Activated T-cell treated with anti-CD3 and anti-CD28 coated beads for 48 hours (primary cell): ENCODE results near the gene DDX20.
A peak's percentile ranks its signal among the peaks of the same experiment; 100 is the strongest.
"Not testable (repeated sequence)": the region's sequence is repeated elsewhere in the genome, so short reads cannot be mapped to it uniquely, and the experiment has no call there.

Source experiments
- DNase-seq: peaks from one replicate; pipeline ENCODE4 v3.0.0-alpha.2; 2020; ENCODE audit warnings: low read depth

DDX20 gene

GRCh38 chr1:111733183-111733991 lies 22.3 kb upstream of the DDX20 start:
- no peak for DNase-seq

- DNase-seq: no peak
These were observed 21.7 kb upstream of the DDX20 start for GRCh38 chr1:111733992-111734341.

GRCh38 chr1:111734426-111734825 lies 21.3 kb upstream of the DDX20 start:
- no peak for DNase-seq

DNA sequence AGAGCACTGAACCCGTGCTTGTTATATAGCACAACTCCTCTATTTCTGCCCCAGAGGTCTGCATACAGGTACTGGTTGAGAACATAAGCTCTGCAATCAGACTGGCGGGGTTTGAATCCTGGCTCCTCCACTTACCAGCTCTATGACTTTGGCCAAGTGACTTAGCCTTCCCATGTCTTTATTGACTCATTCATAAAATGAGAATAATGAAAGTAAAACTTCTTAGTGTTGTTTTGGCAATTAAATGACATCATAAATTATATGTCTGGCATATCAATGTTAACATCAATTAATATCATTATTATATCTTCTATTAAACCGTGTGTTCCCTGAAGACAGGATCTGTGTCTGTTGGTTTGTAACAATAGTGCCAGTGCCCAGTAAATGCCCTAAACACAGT lies 20.8 kb upstream of the DDX20 start:
- DNase-seq: no peak

DNA sequence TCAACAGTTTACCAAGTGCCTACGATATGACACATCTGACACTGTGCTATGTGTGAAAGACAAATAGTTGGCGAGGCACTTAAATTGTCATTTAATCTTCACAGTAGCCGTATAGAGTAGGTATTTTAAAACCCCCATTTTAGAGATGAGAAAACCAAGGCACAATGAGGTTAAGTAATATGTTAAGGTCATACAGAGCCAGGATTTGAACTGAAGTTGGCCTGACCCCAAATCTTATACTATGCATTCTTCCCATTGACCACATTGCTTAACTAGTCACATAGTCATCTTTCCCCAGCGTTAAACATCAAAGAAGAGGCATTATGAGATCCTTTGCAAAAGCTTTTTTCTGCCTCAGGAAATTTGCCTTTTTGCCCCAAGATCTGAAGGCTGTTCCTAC lies 20.4 kb upstream of the DDX20 start:
- no peak for DNase-seq

DNA sequence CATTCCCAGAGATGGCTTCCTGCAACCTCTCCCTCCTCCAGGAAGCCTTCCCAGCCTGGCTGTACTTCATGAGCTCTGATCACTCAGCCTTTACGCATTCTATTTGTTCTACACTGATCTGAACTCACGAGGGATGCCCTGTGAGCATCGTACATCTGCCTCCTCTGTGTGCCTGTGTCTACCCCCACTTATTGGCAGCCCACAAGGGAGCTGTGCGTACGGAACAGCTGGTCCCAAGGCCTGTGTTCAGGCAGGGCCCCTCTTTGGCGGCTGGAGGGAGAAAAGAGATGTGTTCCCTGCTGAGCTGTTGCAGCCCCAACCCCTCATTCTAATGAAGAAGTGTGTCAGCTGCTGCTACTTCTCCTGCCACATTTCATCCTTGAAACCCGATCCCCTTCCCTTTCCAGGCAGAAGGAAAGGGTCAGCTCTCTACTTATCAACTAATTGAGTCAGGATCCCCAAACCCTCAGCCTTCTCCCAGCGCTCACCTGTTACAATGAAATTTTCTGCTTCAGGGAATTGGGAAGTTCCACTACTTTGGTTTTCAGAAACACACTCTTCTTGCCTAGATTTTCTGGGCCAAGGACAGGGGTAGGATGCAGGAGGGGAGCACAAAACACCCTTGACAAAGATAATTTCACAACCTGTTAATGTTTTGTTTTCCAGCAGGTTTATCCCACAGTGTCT lies 19.7 kb upstream of the DDX20 start:
- DNase-seq: no peak

- DNase-seq: no peak
These were observed 19.0 kb upstream of the DDX20 start for GRCh38 chr1:111736548-111737215.

GRCh38 chr1:111737216-111738132 lies 18.2 kb upstream of the DDX20 start:
- DNase-seq: no peak

GRCh38 chr1:111738133-111738435 lies 17.6 kb upstream of the DDX20 start:
- DNase-seq: no peak

DNA sequence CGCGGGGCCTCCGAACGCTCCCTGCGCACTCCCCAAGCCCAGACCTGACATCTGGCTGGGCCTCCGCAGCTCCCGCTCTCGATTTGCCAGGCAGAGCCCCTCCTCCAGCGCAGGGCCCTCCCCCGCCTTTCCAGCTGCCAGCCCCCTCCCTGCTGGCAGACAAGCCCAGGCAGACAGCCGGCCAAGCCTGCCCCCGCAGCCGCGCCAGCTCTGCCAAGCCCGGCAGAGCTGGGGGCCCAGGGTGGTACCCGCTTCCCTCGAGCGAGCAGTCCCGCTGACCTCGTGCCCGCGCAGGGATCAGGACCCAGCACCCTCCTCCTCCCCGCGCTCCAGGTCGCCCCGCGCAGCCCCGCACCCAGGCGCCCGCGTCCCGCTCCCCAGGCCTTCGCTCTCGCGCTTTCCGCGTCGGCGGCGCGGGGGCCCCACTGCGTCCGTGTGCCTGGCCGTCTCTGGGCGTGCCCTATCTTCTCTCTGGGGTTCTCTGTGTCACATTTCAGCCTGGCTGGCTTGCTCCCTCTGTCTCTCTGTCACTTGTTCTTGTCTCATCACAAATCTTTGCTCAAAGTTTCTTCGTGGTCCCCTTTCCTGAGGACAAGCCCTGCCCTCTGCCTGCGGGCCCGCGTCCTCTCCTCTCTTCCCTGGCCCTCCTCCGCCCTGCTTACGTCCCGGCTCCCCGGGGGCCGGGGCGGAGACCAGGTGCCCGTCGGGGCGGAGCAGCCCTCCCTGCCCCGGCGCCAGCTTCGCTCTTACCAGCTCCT lies 17.1 kb upstream of the DDX20 start:
- DNase-seq: no peak

DNA sequence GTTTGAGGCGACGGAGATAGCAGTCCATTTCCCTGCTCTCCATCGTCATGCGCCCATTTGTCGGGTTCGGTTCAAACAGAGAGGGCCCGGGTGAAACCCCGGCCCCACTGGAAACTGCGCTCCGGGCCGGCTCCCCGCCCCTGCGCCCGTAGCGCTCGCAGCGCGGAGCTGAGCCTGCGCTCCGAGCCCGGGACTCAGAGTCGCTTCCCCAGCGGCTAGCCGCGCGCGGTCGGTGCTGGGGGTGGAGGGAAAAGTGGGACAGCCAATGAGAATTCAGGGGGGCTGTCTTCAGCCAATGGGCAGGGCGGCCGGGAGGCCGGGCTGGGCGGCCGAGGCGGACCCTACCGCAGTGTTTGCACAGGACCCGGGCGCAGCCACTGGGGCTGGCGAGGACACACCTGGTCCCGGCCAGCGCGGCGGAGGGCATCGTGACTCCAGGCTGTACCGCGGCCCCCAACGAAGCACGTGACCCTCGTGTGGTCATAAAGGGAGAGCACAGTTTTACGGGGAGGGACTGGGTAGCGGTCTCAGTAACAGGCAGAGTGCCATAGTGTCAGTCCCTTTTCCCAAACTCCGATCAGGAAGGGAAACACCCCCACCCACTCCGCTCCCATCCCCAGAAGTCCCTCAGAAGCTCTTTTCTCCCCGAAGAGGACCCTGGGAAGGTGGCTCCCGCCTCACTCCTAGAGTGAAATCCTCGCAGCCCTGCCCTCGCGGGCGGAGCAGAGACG lies 16.3 kb upstream of the DDX20 start, which contains the start of gene INKA2:
INKA2 (minus strand) TSS at position 202 of the 731 bp plus-strand sequence; CDS start at position 49, 153 bp downstream.
- DNase-seq: peak; percentile 76

GRCh38 chr1:111739925-111740765 lies 15.6 kb upstream of the DDX20 start:
- DNase-seq: no peak

- DNase-seq: not testable (repeated sequence)
These were observed 13.4 kb upstream of the DDX20 start for GRCh38 chr1:111742292-111742691.

DNA sequence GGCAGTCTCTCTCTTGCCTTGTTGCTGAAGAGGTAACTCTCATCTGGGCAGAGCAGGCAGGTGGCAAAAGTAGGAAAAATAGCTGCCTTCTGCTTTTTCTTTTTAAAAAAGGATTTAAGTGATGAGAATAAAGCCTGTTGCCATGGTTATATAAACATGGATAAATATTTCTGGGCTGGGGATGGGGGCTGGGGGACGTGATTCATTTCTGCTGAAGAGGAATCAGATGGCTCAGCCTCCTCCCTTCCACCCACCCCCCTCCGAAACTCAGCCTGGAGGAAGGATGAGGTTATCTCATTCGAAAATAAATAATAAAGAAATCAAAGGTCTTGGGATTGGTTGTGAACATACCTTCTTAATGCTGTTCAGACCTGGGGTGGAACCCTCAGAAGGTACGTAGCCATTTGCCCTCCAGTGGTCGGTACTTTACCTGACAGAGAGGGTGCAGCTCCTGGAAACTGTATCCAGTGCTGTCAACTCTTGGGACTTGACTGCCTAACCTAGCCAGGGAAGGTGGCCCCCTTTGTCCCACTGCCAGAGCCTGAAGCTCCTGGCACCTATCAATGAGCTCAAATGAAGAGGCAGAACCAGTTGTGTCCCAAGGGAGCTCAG lies 12.7 kb upstream of the DDX20 start:
- DNase-seq: no peak

DNA sequence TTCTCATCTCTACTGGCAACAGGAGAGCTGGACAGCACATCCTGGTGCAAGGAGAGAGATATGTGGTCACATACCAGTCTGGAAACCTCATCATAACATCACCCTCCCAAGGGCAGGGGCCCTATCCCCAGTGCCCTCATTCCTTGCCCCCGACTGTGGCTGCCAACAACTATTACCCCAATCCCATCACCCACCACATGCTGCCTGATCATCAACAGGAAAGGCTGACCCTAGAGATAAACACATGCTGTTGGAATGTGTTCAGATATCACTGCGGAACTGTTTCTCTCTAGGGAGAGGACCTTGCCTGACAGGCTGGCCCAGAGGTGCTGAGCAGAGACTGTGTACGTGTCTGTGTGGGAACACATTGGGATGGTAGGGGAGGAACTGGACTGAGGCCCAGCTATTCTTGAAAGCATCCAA lies 12.0 kb upstream of the DDX20 start:
- DNase-seq: no peak

DNA sequence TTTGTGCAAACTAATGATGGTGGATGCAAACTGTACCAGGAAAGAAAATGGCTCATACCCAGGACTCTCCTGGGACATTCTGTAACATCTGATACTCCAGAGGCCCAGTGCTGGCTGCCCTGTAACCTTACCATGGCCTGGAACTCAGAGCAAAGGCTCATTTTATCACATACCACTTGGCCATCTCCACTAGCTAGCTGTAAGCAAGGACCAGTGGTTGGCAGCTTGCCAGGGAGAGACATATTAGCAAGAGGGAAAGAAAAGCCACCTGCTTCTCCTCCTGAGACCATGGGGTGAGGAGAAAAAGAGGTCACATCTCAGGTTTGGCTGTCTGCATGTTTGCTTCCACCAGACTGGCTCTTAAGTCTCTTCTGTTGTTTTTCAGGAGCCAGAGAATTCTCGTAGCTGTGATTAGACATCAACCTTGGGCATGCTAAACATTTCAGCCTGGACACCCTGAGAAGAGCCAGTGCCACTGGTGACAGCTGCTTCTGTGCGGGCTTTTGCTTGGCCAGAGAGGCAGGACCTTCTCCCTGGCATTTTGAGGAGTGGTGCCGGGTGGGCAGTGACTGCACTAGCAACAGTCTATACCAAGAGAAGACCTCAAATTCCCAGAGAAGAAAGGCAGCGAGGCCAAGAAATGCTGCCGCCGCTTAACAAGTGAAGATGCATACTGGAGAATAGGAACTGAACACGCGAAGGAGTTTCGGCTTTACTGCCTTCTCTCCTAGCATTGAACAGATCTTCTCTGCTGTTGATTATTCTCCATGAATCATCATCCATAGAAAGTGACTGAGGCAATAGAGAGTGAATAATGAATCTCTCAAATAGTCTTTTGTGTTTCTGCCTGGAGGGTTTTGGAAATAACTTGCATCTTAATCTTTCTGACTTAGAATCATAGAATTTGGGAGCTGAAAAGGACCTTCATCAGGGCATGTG lies 9.8 kb upstream of the DDX20 start:
- DNase-seq: no peak

DNA sequence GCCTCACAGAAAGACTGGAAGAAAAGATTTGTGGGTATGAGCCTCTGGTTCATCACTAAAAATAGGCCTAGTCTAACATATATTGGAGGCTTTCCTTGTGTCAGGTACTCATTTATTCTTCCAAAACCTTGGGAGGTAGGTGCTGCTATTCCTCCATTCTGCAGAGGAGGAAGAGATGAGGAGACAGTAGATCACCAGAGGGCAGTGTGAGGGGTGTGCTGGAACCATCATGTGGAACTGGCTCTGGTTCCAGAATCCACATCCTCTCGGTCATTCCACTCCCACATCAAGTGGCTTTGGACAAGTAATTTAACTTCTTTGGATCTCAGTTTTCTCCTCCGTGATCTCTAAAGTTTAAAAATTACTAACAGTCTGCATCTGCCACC lies 9.1 kb upstream of the DDX20 start:
- DNase-seq: no peak

DNA sequence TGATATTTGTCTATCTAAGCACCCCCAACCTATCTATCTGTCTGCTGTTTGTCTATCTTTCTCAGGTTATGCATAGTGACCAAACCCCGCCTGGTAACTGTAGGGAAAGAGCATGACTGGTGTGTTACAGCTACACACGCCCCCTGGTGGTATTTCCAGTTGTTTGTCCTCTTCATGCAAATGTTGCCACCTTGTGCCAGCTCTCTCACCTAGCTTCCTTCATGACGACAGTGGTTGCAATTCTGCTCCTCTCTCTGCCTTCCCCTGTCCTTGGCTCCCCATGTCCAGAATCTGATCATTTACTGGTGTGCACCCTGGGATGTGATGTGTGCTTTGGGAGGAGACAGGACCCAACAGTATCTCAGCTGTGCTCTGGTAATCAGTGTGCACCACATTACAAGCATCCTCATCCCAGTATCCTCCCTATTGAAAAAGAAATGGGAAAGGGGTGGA lies 8.4 kb upstream of the DDX20 start:
- peak; percentile 50 for DNase-seq
